Sigmoid colon (tissue), 7 donors: ENCODE data around the gene CCDC149. TPM values are rescaled to one million over a fixed set of nuclear protein-coding genes. Genes with fewer than 3 reads are reported as not detected.

Experiments used
- DNase-seq: peaks from one replicate; pipeline ENCODE4 v3.0.0-alpha.2; 2019
- H3K27ac ChIP-seq, 4 donors: fragments of 200-600 bp; sonication (generic); one replicate each; pipeline ENCODE4 v1.5.1; 2016 to 2019; ENCODE audit warnings: mild to moderate bottlenecking in 1 of 4
- H3K27me3 ChIP-seq, 3 donors: fragments of 200-600 bp; sonication (generic); one replicate each; pipeline ENCODE4 v1.5.1; 2019; ENCODE audit warnings: mild to moderate bottlenecking in 1 of 3
- H3K36me3 ChIP-seq, 4 donors: fragments of 200-600 bp; sonication (generic); one replicate each; pipeline ENCODE4 v1.5.1; 2016 to 2019
- H3K4me1 ChIP-seq, 4 donors: fragments of 200-600 bp; sonication (generic); one replicate each; pipeline ENCODE4 v1.5.1; 2017 to 2019
- H3K4me3 ChIP-seq, 4 donors: fragments of 200-600 bp; sonication (generic); one replicate each; pipeline ENCODE4 v1.5.1; 2017 to 2019; ENCODE audit warnings: mild to moderate bottlenecking in 2 of 4, moderate library complexity in 1 of 4
- H3K9me3 ChIP-seq, 4 donors: fragments of 200-600 bp in 3 of 4; sonication (generic) in 3 of 4; one replicate each; pipeline versions ENCODE4 v1.5.1 to v1.6.1; 2013 to 2019
- CTCF ChIP-seq, 4 experiments: fragments of 450-650 bp in 3 of 4; fragments of 200-600 bp in 1 of 4; IDR thresholded peaks; one replicate each; pipeline ENCODE4 v1.5.1; 2016 to 2019; ENCODE audit warnings: antibody characterized with exemption in 4 of 4, mild to moderate bottlenecking in 3 of 4, moderate library complexity in 2 of 4
- EP300 ChIP-seq, 4 donors: sonication (generic); formaldehyde crosslinking; IDR thresholded peaks; one replicate each; pipeline ENCODE4 v1.6.1; 2017; ENCODE audit warnings: antibody characterized with exemption in 4 of 4
- POLR2A ChIP-seq, 2 donors: fragments of 450-650 bp; IDR thresholded peaks; one replicate each; pipeline ENCODE4 v1.6.1; 2016; ENCODE audit warnings: antibody characterized with exemption in 2 of 2, mild to moderate bottlenecking in 2 of 2, moderate library complexity in 2 of 2
- POLR2AphosphoS5 ChIP-seq, 4 donors: sonication (generic); formaldehyde crosslinking; IDR thresholded peaks; one replicate each; pipeline ENCODE4 v1.6.1; 2017; ENCODE audit warnings: antibody characterized with exemption in 4 of 4
- WGBS, 2 donors: extraction: QIAGEN DNeasy Blood & Tissue Kit; methylation state at CpG; one replicate each; pipeline ENCODE4 v1.1.7; 2013; 5-methylcytosine and 5-hydroxymethylcytosine counted together
- intact Hi-C: fragments of 100-400 bp; cut with DNase I; formaldehyde crosslinking; loops from one replicate; pipeline ENCODE4 v1.15.1; 2023
- polyA plus RNA-seq, 3 donors: library from polyadenylated mRNA; stranded (reverse); fragments of 200-250 nt; gene quantifications; one replicate each; pipeline ENCODE4 v1.2.3, GENCODE V29; 2013
- total RNA-seq, 4 donors: library from RNA; depleted of rRNA; stranded (reverse); fragments of >200 nt; gene quantifications; one replicate each; pipeline ENCODE4 v1.1.0, GENCODE V29; 2016
- donor health status: healthy with polysubstance abuse.
- donor health status: Bipolar disorder and iron deficiency.
- donor health status: healthy.

The CCDC149 gene
- total and polyA plus RNA-seq, 7 donors: 5.8 to 21.3 (median 11.8) TPM

GRCh38 chr4:24896977-24897376 is 15.9 kb downstream of the CCDC149 start:
- H3K36me3 ChIP-seq: peaks cover 0 to 8% (median 0%) of the 10 kb centered on the region in 4 donors
- WGBS, 2 donors: 78 to 82% methylated on average over 5 of the region's 5 CpGs
- intact Hi-C loops: no loop called here
- H3K4me3 ChIP-seq: no peak overlapping the region
- no peak for DNase-seq
- no peak for TF ChIP-seq EP300 (IDR thresholded peaks at IDR 0.05)
- TF ChIP-seq CTCF (IDR thresholded peaks at IDR 0.05): no peak
- TF ChIP-seq POLR2A (IDR thresholded peaks at IDR 0.05): no peak
- no peak for TF ChIP-seq POLR2AphosphoS5 (IDR thresholded peaks at IDR 0.05)
- peak overlapping the region in 1 of 4 donors; percentile 12 for H3K27ac ChIP-seq
- no peaks in the 10 kb centered on the region for H3K9me3 ChIP-seq
- H3K4me1 ChIP-seq: peaks cover 0 to 9% (median 0%) of the 10 kb centered on the region in 4 donors
- no peaks in the 10 kb centered on the region for H3K27me3 ChIP-seq

- Histone ChIP-seq H3K36me3 (peaks cover 0 to 8% (median 0%) of the 10 kb centered on the region in 4 donors), H3K27ac (no peak overlapping the region), H3K27me3 (no peaks in the 10 kb centered on the region), H3K4me1 (peaks cover 0 to 9% (median 0%) of the 10 kb centered on the region in 4 donors), H3K9me3 (no peaks in the 10 kb centered on the region), H3K4me3 (no peak overlapping the region)
- intact Hi-C loops: no loop called here
- TF ChIP-seq POLR2A (IDR thresholded peaks at IDR 0.05) (no peak), EP300 (IDR thresholded peaks at IDR 0.05) (no peak), CTCF (IDR thresholded peaks at IDR 0.05) (no peak), POLR2AphosphoS5 (IDR thresholded peaks at IDR 0.05) (no peak)
- WGBS, 2 donors: 12 to 57% methylated on average over 3 of the region's 3 CpGs
- DNase-seq: no peak
These were observed 16.8 kb downstream of the CCDC149 start for GRCh38 chr4:24896056-24896455.

- TF ChIP-seq EP300 (IDR thresholded peaks at IDR 0.05) (no peak), POLR2AphosphoS5 (IDR thresholded peaks at IDR 0.05) (no peak), POLR2A (IDR thresholded peaks at IDR 0.05) (no peak), CTCF (IDR thresholded peaks at IDR 0.05) (no peak)
- no peak for DNase-seq
- 94 to 96% methylated on average over 1 of the region's 1 CpG for WGBS, 2 donors
- Histone ChIP-seq H3K4me3 (no peak overlapping the region), H3K4me1 (peaks cover 0 to 9% (median 0%) of the 10 kb centered on the region in 4 donors), H3K36me3 (peaks cover 0 to 8% (median 0%) of the 10 kb centered on the region in 4 donors), H3K27ac (no peak overlapping the region), H3K27me3 (no peaks in the 10 kb centered on the region), H3K9me3 (no peaks in the 10 kb centered on the region)
- intact Hi-C loops: no loop called here
These were observed 17.4 kb downstream of the CCDC149 start for GRCh38 chr4:24895461-24895860.

- Histone ChIP-seq H3K27me3 (no peaks in the 10 kb centered on the region), H3K27ac (no peak overlapping the region), H3K4me1 (peaks cover 0 to 9% (median 0%) of the 10 kb centered on the region in 4 donors), H3K36me3 (peaks cover 0 to 8% (median 0%) of the 10 kb centered on the region in 4 donors), H3K9me3 (no peaks in the 10 kb centered on the region), H3K4me3 (no peak overlapping the region)
- no peak for TF ChIP-seq POLR2AphosphoS5 (IDR thresholded peaks at IDR 0.05)
- TF ChIP-seq POLR2A (IDR thresholded peaks at IDR 0.05): no peak
- no peak for TF ChIP-seq CTCF (IDR thresholded peaks at IDR 0.05)
- TF ChIP-seq EP300 (IDR thresholded peaks at IDR 0.05): no peak
- WGBS, 2 donors: 95 to 96% methylated on average over 9 of the region's 9 CpGs
- no peak for DNase-seq
- intact Hi-C loops: no loop called here
These were observed 18.0 kb downstream of the CCDC149 start for GRCh38 chr4:24894846-24895245.

GRCh38 chr4:24894243-24894642 is 18.6 kb downstream of the CCDC149 start:
- Histone ChIP-seq H3K27me3 (no peaks in the 10 kb centered on the region), H3K36me3 (peaks cover 0 to 8% (median 0%) of the 10 kb centered on the region in 4 donors), H3K27ac (no peak overlapping the region), H3K4me1 (peaks cover 0 to 9% (median 0%) of the 10 kb centered on the region in 4 donors), H3K9me3 (no peaks in the 10 kb centered on the region), H3K4me3 (no peak overlapping the region)
- 86 to 90% methylated on average over 1 of the region's 1 CpG for WGBS, 2 donors
- DNase-seq: no peak
- TF ChIP-seq EP300 (IDR thresholded peaks at IDR 0.05): no peak
- no peak for TF ChIP-seq POLR2AphosphoS5 (IDR thresholded peaks at IDR 0.05)
- no peak for TF ChIP-seq CTCF (IDR thresholded peaks at IDR 0.05)
- no peak for TF ChIP-seq POLR2A (IDR thresholded peaks at IDR 0.05)
- intact Hi-C loops: no loop called here
